Hippocampal formation (tissue), 2 donors: ENCODE data around the gene RPH3AL.
"Not testable (repeated sequence)": the region's sequence is repeated elsewhere in the genome, so short reads cannot be mapped to it uniquely, and the experiment has no call there.

Experiments
- DNase-seq, 2 donors: peaks; one replicate each; lab custom pipeline; 2025; lab: John Stamatoyannopoulos, UW

RPH3AL gene

DNA sequence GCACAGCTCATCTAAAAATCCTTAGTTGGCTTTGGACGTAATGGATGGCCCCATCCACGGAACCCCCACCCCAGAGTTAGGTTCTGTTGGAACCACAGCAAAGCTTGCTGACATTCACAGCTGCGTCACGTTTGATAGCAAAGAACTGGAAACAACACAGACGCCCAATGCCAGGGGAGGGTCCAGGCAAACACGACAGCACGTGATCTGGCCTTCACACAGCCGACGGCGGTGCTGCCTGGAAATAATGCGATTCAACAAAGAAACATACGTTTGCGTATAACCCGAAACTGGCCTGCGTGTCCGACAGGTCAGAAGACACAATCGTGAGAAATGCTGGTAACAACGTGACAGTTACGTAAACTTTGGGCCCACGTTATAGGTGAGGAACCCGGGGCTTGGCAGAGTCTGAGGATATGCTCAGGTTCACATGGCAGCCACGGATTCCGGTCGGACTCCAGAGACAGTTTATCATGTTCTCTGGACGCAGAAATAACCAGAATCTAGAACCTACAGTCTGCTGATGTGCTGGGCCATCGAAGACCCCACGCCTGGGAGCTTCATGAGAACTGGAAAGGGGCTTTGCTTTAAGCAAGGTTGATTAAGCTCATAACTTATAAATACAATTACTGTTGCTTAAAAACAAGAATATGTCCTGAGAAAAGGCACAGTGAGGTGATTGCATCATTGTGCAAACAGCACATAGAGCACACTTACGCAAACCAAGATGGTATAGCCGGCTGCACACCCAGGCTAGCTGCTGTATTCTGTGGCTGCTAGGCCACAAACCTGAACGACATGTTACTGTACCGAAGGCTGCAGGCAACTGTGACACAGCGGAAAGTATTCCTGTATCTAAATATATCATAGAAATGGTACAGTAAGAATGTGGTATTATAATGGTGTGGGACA, 70.4 kb downstream of the RPH3AL start:
- DNase-seq = no peak

DNA sequence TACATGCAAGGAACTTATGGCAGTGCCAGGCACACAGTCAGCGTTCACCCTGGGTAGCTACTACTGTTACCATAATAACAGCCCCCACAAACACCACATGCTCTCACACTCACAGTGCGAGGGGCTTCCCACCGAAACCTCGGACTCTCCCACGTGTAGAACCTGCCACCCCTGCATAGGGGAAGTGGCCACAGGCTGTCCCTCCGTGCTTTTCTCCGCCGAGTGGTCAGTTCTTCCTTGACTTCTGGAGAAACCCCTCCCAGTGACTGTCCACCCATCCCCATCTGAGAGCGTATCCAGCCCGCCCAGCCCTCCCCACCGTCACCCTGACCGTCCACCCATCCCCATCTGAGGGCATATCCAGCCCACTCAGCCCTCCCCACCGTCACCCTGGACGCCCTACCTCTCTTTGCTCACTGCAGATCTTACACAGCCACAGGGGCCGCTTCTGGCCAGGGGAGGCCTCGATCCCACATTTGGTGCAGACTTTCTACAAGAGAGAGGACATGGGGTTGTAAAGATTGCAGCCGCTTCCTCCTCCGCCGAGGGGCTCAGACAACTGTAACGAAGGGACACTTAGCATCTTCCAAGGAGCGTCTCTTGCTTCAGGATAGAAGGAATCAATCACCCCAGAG, 71.1 kb downstream of the RPH3AL start:
- DNase-seq = no peak

DNA sequence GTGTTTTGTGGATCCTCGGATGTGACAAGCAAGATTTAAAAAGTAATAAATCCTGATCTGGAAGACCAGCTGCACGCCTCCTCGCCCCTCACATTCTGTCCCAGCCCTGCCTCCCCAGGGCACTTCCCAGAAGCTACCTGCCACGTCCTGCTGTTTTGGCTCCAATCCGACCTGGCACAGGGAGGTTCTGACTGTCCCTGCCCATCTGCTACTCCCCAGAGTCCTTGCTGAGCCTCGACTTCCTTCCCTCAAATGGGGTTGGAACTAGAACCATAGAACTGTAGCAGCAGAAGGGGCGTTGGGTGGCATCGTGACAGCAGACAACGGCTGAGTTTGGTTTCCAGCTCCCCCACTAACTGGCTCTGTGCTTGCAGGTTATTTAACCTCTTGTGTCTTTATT, 71.7 kb downstream of the RPH3AL start:
- no peak for DNase-seq

DNA sequence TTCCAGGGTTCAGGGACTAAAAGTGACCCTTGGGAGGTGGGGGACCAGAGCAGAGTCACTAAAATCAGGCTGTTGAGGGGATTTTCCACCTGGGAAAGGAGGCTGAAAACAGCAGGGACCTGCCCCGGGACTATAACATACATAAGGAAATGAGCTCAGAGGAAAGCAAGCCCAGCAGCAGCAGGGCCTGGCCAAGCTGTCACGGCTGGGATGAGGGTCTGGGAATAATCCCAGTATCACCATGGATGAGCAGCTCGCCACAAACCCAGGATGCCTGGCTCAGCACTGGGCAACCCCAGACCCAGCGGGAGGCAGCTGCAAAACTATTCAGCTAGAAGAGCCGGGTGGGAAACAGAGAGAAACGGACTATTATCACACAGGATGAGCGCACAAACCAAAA, 72.4 kb downstream of the RPH3AL start:
- DNase-seq = no peak

DNA sequence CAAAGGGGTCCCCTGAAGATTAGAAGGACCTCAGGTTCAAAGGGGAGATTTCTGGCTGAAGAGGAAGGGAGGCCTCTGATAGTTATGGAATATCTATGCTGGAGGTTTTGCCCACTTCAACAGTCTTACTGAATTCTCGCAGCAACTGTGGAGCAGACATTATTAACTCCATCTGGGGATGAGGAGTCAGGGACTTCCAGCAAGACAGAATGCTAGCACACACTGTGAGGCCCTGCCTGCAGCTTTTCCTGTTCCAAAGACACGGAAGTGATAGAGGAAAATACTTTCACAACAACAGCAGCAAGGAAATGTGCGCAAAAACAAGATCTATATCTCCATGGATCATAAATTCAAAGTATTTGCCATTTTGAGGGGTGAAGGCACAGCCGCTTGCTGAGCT, 72.8 kb downstream of the RPH3AL start:
- no peak for DNase-seq

DNA sequence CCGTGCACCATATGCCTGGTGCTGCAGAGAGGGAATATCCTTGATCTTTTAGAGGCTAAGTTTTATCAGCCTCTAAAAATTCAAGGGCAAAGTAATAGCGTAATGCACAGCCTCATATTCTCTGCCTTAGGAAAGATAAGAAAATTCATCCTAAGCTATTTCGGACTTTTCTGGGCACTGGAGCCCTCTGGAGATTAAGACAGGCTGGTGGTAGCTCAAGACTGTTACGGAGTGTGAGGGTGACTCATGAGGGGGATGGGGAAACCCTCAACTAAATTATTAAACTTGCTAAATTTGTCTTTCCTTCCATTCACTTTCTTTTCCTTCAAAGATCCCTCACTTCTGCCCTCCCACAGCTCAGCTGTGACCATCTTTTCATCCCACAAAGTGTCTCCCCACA, 73.3 kb downstream of the RPH3AL start:
- DNase-seq = no peak

DNA sequence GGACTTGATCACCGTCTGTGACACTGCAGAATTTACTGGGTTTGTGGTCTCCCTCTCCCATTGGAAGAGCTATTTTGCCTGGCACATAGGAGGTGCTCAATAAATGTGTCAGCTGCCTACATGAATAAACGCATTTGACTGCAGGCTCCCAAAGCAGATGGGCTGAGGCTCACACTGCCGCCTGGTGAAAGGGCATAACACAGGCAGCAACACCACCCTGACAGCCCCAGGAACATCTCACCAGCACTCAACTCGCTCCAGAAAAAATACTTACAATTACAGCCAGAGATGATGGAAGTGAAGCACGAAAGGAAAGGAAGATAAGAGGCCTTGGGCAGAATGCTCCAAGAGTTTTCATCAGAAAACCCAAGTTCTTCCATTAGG, 73.9 kb downstream of the RPH3AL start:
- DNase-seq = no peak

DNA sequence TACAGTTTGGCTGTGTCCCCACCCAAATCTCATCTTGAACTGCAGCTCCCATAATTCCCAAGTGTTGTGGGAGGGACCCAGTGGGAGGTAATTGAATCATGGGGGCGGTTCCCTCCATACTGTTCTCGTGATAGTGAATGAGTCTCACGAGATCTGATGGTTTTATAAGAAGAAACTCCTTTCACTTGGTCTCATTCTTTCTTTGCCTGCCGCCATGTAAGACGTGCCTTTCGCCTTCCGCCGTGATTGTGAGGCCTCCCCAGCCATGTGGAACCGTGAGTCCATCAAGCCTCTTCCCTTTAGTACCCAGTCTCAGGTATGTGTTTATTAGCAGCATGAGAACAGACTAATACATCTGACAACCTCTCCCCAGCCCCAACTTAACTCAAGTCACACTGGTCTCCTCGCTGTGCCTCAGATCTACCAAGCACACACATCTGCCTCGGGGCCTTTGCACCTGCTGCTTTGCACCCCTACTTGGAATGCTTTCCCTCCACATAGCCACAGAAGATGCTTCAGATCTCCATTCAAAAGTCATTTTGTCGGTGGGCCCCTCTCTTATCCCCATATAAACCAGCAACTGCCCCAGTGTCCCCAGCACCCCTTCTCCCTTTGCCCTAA, 74.4 kb downstream of the RPH3AL start:
- DNase-seq = no peak

DNA sequence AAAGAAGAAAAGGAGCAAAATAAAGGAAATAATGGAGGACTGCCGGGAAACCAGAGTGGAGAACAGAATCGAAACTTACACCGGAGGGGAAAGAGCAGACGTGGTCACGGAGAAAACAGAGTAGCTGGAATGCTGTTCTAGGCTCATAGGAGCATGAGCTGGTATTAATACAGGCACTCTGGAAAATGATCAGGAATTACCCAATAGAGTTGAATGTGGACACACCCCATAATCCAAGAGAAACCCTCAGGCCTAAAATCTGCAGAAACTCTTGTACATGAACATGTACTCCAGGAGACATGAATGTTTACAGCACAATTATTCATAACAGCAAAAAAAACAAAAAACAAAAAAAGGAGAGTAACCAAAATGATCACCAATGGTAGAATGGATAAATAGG, 77.7 kb downstream of the RPH3AL start:
- DNase-seq = no peak

DNA sequence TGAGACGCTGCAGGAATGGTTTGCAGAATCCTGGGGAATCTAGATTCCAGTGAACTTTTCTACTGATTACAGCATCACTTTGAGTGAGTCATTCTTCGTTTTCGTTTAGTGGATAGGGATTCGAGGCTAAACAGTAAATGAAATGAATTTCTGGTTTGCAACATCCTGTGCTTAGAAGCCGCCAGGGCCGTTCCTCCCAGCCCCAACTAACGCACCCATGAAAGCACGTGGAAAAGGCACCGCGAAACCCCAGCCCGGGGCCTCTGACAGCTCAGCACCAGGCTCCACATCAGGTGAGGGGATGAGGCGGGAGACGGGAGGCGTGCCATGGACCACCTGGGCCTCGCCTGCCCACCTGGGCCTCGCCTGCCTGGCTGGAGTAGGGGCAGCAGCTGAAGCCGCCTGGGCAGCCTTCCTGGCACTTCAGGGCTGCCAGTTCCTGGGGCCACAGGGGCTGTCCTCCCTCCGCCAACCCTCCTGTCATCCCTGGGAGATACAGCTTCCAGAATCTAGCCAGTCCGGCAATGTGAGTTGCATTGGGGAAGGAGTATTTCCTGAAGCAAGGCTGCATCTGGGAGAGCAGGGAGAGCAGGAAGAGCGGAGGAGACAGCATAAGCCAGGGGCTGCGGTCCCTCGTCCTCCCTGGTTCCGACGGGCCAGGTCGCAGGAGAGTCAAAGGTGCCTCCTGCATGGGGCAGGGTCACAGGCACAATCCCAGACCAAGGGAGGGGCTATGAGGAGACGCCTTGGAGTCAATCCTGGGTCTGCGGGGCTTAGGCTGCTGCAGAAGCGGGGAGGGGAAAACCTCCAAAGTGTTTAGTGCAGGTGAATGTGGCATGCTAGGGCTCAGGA, 78.4 kb downstream of the RPH3AL start:
- DNase-seq = no peak

DNA sequence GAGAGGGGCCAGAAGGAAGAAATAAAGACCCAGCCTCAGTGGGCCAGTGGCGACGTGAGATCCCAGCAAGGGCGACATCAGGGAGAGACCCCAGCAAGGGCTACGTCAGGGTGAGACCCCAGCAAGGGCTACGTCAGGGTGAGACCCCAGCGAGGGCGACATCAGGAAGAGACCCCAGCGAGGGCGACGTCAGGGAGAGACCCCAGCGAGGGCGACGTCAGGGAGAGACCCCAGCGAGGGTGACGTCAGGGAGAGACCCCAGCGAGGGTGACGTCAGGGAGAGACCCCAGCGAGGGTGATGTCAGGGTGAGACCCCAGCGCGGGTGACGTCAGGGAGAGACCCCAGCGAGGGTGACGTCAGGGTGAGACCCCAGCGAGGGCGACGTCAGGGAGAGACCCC, 79.8 kb downstream of the RPH3AL start:
- DNase-seq = not testable (repeated sequence)

DNA sequence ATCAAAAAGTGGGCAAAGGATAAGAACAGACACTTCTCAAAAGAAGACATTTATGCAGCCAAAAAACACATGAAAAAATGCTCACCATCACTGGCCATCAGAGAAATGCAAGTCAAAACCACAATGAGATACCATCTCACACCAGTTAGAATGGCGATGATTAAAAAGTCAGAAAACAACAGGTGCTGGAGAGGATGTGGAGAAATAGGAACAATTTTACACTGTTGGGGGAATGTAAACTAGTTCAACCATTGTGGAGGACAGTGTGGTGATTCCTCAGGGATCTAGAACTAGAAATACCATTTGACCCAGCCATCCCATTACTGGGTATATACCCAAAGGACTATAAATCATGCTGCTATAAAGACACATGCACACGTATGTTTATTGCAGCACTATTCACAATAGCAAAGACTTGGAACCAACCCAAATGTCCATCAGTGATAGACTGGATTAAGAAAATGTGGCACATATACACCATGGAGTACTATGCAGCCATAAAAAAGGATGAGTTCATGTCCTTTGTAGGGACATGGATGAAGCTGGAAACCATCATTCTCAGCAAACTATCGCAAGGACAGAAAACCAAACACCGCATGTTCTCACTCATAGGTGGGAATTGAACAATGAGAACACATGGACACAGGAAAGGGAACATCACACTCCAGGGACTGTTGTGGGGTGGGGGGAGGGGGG, 80.5 kb downstream of the RPH3AL start:
- DNase-seq = not testable (repeated sequence)

DNA sequence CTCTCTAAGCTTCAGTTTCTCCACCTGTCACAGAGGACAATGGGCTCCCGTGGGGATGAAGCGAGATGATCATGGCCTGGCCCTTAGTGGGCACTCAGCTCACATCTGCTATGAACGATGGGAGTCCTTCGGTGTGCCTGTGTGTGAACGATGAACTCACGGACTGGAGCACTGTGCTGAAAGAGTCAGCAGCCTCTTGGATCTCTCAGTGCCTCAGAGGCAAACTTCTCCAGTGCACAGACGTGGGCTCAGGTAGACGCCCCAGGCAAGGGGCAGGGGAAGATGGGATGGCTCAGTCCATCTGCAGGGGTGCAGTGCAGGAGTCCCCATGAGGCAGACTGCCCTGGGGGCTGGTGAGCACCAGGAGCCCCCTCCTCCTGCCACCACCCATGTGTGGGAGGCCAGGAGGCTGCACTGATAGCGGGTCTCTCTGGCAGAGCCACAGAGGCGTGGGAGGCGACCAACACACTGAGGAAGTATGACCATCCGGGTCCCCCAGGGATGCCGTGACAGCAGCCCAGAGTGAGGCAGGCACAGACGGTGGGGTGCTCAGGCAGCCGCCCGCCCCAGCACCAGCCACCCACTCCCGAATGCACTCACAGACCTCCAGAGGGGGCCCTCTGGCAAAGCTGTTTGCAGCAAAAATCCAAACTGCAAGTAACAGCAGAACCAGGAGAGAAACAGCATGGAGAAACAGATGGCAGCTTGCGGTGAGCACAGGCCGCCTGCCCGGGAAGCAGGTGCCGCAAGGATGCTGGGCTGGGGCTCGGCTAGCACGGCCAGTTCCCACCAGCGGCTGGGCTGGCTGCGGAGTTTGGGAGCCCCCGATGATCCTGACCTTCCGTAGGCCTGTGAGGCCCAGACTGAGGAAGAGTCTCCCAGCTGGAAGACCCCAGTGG, 82.7 kb downstream of the RPH3AL start:
- no peak for DNase-seq

DNA sequence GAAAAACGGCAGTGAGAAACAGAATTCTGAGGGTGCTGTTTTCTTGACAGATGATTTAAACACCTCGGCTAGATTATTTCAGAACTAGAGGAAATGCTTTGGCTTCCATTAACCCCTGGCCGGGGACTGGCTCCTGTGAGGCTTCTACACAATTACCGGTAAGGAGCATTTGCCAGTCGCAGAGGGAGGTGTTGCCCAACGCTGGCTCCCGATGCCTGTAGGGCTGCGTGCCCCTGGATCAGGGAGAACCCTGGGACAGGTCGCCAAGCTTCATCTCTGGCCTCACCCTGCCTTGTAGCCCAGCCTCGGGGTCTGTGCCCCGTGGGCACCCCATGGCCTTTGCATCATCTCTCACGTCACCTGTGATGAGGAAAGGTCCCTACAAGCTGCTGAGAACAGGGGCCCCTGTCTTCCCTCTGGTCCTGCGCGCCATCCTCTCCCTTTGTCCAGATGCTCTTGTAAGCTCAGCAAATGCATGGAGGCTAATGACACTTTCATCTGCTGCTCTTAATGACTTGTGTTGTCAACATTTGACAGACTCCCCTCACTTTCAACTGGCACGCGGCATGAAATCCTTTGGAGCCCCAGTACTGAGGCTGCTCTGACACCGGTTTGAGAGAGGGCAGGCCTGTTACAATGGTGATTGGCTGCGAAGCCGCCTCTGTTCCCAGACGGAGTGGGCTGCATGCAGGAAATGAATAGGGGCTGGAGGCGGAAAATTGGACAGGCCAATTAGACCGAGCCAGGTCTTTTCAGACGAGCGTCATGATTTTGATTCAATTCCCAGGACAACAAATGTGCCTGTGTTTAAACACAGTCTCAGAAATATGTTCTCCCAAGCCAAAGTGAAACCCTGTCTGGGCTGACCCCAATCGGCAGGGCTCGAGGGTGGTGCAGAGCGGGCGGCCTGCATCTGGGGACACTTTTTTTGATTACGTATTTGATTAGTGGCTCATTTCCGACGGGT, 85.6 kb downstream of the RPH3AL start:
- peak in 1 of 2 donors; percentile 31 for DNase-seq

DNA sequence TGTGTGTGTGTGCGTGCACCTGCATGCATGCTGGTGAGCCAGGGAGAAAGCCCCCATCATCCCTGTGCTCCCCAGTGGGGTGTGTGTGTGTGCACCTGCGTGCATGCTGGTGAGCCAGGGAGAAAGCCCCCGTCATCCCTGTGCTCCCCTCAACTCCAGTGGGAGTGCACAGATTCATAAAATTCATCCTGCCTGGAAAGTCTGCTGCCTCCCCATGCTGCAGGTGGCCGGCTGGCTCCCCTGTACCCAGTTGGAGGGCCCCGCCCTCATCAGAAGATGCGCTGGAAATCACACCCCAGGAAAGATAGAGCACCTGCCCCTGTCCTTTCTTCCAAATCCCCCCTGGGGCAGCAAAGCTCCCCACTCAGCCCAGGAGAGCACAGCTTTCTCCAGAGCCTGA, 86.4 kb downstream of the RPH3AL start:
- no peak for DNase-seq

DNA sequence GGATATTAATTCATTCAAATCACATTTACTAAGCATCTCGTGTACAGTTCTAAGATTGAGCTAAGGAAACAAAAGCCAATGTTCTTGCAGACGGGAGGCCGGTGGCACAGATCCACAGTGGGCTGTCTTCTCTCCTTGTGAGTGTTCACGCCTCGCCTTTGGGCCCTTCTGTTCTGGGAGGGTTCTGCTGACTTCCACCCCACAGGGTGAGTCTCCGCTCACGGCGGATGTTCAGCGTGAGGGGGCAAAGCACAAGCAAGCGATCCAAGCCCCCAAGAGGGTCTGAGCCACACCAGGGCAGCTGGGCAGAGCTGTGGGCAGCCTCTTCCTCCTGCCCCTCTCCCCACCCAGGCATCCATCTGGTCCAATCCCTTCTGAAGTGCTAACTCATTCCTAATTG, 86.9 kb downstream of the RPH3AL start:
- no peak for DNase-seq

DNA sequence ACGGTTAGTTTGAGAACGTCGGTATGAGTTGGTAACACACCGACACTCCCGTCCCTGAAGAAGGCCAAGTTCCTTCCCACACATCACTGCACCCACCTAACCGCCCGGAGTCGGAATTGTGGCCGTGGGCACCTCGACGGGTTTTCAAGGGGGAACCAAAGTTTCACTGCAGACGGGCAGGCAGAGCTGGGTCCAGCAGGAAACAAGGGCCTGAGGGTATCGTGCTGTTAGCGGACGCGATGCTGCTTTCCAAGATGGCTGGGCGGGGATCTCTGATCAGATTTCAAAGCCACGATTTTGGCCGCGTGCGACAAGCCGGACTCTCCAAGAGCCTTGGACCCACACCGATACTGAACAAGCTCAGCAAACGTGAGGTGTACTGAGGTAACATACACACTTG, 88.8 kb downstream of the RPH3AL start:
- DNase-seq = no peak

DNA sequence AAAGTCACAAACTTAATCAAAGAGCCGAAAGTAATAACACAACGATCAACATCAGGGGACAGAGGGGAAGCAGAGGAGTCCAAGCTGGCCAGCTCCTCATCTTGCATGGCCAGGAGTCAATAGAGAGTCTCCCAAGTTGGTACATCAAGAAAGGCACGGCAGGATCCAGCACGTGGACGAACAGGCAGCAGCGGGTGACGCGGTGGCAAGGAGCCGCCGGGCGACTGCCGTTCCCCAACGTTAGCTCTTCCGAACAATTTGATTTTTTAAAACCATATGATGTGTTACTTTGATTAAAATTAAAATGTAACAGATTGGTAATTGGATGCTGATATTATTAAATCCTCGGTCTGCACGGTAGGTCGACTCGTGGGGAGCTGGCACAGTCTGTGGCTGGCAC, 89.3 kb downstream of the RPH3AL start:
- no peak for DNase-seq

DNA sequence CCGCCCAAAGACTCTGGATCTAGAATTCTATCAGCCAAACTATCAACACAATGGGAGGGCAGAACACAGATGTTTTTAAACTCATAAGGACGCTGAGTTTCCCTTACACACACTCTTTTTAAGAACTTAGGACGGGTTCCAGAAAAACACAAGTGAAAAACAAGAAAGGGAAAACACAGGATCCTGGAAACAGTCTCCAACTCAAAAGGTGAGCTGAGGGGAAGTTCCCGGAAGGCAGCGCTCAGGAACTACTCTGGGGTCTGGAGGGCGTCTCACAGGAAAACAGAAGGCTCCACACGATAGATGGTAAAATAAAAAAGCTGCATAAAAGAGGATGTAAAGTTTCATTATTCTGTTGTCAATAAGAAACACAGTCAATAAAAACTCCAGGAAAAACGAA, 91.0 kb downstream of the RPH3AL start:
- DNase-seq = no peak
